8988T (cell line): ENCODE results near the gene SORCS2.
"Not testable (repeated sequence)": the region's sequence is repeated elsewhere in the genome, so short reads cannot be mapped to it uniquely, and the experiment has no call there.

Source experiments
- DNase-seq: peaks from one replicate; pipeline ENCODE4 v3.0.0; 2011

SORCS2 gene

GRCh38 chr4:7434141-7434765, 241.9 kb downstream of the SORCS2 start:
- no peak for DNase-seq

DNA sequence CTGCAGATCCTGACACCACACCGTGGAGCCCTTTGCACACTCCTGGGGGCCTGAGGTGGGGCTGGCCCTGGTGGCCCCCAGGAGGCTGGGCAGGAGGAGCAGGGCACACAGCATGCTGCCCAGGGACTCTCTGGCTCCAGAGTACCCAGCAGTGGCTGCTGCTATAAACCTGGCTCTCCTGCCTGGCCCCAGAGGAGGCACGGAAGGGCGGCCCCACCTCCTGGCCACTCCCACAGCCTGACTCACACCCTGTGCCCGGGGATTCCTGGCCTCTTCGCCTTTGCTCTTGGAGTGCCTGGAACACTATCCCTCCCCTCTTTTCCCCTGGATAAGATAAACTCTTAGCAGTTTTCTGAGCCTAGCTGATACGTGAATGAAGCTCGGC, 242.4 kb downstream of the SORCS2 start, which contains the start of gene PSAPL1:
PSAPL1 (minus strand) TSS at position 165 of the 385 bp plus-strand sequence; CDS start at position 114, 51 bp downstream.
- peak; percentile 97 for DNase-seq

- DNase-seq, result no peak
Observed at GRCh38 chr4:7435471-7436061, 243.2 kb downstream of the SORCS2 start.

GRCh38 chr4:7436256-7436655, 243.9 kb downstream of the SORCS2 start:
- DNase-seq, result no peak

DNA sequence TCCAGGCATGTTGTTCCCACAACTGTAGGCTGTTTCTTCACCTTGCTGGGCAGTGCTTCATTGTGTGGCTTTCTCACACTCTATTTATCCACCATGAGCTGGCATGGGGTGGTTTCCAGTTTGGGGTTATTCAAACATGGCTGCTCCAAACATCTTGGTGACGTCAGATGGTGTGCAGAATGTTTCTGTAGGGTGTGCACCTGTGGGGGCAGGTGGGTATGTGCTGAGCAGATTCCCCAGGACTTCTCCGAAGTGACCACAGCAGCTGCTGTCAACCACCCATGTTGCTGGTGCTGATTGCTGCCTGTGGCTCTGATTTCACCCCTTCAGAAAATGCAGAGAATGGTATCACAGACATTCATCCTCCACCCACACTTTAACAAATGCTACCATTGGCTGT, 247.4 kb downstream of the SORCS2 start:
- DNase-seq, result no peak

DNA sequence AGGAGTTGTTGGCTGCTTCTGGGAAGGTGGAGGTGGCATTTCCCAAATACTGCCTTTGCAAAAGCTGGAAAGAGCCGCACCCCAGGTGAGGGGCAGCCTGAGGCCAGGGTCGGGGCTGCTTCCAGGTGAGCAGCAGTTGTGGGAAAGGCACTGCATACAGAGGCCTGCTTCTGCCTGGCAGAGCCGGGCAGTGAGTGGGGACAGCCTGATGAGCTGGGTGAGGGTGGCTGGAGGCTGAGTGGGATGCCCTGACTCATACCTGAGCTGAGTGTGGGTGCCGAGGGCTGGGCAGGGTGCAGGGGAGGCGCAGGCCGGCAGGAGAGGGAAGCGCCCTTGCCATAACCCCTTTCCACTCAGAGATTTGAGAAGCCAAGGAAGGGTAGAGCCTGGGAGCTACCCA, 248.9 kb downstream of the SORCS2 start:
- no peak for DNase-seq

DNA sequence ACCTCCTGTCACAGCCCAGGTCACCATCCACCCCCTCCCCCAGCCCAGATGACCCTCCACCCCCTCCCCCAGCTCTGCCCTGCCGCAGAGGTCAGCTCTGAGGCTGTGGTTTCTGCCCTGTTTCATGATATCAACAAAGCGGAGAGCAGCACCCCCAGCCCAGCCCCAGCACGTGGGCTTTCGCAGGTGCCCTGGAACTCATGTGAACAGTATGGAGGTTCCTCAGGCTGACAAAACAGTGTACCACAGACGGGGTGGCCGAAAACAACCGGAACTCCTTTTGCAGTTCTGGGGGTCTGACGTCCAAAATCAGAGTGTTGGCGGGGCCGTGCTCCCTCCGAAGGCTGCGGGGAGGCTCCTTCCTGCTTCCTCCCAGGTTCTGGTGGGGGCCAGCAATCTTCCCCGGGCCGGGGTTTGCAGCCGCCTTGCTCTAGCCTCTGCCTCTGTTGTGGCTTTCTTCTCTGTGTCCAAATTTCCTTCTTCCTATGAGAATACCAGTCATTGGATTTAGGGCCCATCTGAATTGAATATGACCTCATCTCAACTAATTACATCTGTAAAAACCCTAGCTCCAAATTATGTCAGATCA, 250.3 kb downstream of the SORCS2 start:
- no peak for DNase-seq

- no peak for DNase-seq
Observed at GRCh38 chr4:7444314-7444713, 252.0 kb downstream of the SORCS2 start.

DNA sequence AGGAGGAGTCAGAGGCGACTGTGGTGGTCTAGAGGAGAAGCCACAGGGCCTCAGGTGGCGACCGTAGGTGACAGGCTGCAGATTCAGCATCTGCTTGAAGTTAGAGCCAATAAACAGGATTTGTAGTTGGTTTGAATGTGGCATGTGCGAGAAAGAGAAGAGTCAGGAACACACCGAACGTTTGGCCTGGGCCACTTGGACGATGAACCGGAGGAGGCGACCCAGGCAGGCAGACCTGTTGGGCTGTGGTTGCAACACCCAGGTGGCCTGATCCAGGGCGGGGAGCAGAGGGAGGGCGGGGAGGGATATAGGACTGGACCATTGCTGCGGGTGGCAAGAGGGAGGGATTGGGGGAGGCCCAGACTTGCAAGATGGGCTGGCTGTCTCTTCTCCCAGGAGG, 252.4 kb downstream of the SORCS2 start:
- no peak for DNase-seq

- no peak for DNase-seq
Observed at GRCh38 chr4:7447236-7447635, 254.9 kb downstream of the SORCS2 start.

DNA sequence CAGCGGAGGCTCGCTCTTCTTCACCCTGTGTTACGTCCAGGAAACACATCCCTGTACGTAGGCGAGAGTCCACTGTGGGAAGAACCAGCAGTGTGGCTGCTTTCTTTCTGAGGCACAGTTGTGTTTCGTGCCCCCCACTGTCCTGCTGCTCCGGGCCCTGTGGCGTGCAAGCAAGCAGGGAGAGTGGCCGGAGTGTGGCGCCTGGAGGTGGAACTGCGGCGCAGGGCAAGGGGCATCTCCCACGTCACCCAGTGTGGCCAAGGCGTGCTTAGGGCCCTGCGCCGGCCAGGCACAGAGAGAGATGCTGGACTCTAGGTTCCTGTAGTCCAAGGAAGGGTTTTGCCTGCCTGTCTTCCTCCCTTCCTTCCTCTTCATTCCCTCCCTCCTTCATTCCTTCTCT, 255.7 kb downstream of the SORCS2 start:
- no peak for DNase-seq

DNA sequence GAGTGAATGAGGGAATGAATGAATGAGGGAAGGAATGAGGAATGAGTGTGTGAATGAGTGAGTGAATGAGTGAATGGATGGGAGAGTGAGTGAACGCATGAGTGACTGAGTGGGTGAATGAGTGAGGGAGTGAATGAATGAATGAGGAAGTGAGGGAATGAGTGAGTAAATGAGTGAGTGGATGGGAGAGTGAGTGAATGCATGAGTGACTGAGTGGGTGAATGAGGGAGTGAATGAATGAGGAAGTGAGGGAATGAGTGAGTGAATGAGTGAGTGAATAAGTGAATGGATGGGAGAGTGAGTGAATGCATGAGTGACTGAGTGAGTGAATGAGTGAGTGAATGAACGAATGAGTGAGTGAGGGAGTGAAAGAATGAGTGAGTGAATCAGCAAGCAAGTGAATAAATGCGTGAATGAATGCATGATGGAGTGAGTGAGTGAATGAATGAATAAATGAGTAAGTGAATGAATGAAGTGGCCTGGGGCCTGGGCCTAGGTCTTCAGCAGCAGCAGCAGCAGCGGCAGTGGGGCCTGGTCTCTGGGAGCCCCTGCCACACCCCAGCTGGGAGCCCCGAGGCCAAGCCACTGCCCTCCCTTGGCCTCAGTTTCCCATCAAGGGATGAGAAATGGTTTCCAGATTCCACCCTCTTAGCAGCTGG, 258.6 kb downstream of the SORCS2 start:
- DNase-seq, result no peak

- DNase-seq, result no peak
Observed at GRCh38 chr4:7451434-7451789, 259.1 kb downstream of the SORCS2 start.

DNA sequence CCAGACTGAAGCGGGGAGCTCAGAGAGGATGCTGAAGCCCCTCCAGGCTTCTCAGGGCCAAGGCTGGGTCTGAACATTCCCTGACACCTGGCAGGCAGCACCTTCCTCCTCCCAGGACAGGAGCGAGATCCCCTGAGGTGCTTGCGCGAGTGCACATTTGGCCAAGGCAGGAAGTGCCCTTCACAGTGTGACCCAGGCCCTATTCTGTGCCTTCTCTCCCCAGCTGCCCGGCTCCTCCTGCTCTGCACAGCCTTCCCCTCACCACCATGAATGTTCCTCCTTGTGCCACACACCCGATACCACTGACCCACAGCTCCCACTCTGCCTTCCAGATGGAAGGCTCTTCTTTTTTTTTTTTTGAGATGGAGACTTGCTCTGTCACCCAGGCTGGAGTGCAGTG, 259.5 kb downstream of the SORCS2 start:
- DNase-seq, result no peak

- DNase-seq, result not testable (repeated sequence)
Observed at GRCh38 chr4:7452802-7453201, 260.5 kb downstream of the SORCS2 start.

GRCh38 chr4:7457201-7458065, 265.1 kb downstream of the SORCS2 start:
- DNase-seq, result no peak

DNA sequence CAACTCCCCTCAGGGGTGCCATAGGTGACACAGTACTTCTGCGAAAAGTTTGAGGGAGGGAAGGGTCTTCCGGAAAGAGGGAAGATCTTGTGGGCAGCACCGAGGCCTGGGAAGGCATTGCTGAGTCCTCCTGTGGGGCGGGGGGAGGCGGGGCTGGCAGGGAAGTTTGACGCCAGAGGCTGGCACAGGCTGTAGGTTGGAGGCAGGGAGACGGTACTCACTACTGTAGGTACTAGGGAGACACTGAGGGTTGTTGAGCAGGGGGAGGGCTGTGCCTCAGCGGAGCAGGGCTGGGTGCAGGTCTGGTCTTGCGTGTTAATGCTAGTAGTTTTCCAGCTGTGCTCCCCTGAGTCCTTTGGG, 265.7 kb downstream of the SORCS2 start:
- DNase-seq, result no peak

- no peak for DNase-seq
Observed at GRCh38 chr4:7458477-7458876, 266.1 kb downstream of the SORCS2 start.

DNA sequence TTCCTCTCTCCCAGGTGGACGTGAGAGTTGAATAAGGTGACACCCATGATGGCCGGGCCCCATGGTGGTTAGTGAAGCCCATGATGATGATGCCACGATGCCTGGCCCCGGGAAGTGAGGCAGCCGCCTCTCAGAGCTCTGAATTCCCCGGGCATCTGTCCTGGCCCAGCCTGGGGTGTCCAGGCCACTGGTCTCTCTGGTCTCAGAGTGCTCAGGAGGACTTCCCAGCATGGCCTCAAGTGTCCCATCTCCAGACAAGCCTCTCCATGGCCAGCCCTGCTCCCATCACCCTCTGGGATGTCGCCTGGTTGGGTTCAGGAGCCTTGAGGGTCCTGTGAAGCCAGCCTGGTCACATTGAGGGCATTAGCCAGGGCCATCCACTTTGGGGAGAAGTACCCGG, 267.1 kb downstream of the SORCS2 start:
- no peak for DNase-seq

GRCh38 chr4:7460566-7460965, 268.2 kb downstream of the SORCS2 start:
- DNase-seq, result no peak

DNA sequence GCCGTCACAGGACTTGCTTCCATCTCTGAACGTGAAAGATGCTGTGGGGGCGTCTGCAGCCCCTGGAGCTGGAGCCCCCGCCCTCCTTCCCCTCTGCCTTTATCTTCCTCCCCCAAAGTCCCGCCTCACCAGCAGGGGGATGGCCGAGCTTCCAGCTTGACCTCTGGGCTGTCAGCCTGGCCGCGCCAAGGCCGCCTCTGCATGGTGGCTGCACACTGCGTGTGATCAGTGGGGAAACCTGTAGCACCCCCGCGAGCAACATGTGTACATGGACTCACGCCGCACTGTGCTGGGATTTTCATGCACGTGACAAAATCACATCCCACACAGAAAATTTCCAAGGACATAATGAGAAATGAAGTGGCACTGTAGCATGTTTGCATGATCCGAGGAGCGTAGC, 268.9 kb downstream of the SORCS2 start:
- DNase-seq, result no peak

DNA sequence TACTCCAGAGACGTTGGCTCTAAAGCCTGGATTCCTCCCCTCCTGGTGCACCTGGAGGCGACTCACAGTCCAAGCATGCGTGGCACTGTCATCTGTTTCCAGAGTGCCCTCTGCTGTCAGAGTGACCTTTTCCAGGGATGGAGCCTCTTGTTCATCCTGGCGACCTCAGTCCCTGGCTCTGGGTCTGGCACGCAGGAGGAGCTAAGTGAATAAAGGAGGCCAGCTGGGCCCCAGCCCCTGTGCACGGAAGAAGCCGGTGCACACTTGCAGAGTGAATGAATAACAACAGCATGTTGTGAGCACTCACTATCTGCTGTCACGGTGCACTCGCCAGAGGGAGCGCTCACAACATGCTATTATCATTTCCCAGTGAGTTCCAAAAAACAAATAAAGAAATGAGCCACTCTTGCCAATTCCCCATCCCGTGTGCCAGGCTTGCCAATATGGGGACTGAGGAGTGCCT, 270.2 kb downstream of the SORCS2 start:
- DNase-seq, result peak; percentile 83

- no peak for DNase-seq
Observed at GRCh38 chr4:7463566-7464258, 271.4 kb downstream of the SORCS2 start.
